WTC11 (cell line): ENCODE data around the gene RIPK1. TPM values are rescaled to one million over a fixed set of nuclear protein-coding genes. Genes with fewer than 3 reads are reported as not detected.
A peak's percentile ranks its signal among the peaks of the same experiment; 100 is the strongest.

ENCODE experiments used
- ATAC-seq: fragments of 200-7000 bp; cut with Tn5 transposase; 2 replicates; pipeline ENCODE4 v1.10.0; 2021; ENCODE audit warnings: mild to moderate bottlenecking, moderate library complexity
- CTCF ChIA-PET: fragments of 300-600 bp; sonication (Branson Sonifier 250); formaldehyde crosslinking; loops from one replicate; lab custom pipeline; 2021; ENCODE audit warnings: antibody characterized with exemption; lab: Charles Lee
- POLR2A ChIA-PET: fragments of 350-600 bp; sonication (Branson Sonifier 250); formaldehyde crosslinking; loops from one replicate; lab custom pipeline; 2021; ENCODE audit warnings: antibody characterized with exemption; lab: Charles Lee
- DNase-seq: peaks from one replicate; pipeline ENCODE4 v3.0.0; 2021; ENCODE audit warnings: low spot score
- H3K27ac Mint-ChIP-seq: 2 replicates; pipeline ENCODE4 v1.8.0; 2021; ENCODE audit warnings: mixed read lengths
- H3K27me3 Mint-ChIP-seq: 2 replicates; pipeline ENCODE4 v1.8.0; 2021; ENCODE audit warnings: low read depth, mild to moderate bottlenecking, moderate library complexity, mixed read lengths
- H3K36me3 Mint-ChIP-seq: 2 replicates; pipeline ENCODE4 v1.8.0; 2021; ENCODE audit warnings: mixed read lengths
- H3K4me1 Mint-ChIP-seq: 2 replicates; pipeline ENCODE4 v1.8.0; 2022; ENCODE audit warnings: mixed read lengths
- H3K4me3 Mint-ChIP-seq: 2 replicates; pipeline ENCODE4 v1.8.0; 2021; ENCODE audit warnings: mild to moderate bottlenecking, moderate library complexity, mixed read lengths
- H3K9me3 Mint-ChIP-seq: 2 replicates; pipeline ENCODE4 v1.8.0; 2021; ENCODE audit warnings: mixed read lengths
- ATF1 ChIP-seq: sonication (generic); formaldehyde crosslinking; IDR thresholded peaks from 2 replicates; pipeline ENCODE4 v1.8.1; 2023; ENCODE audit warnings: mild to moderate bottlenecking, moderate library complexity, missing genetic modification reagents
- CBFB ChIP-seq: sonication (generic); formaldehyde crosslinking; IDR thresholded peaks from 2 replicates; pipeline ENCODE4 v1.8.1; 2022; ENCODE audit warnings: mild to moderate bottlenecking, low read depth, missing genetic modification reagents
- CDX4 ChIP-seq: fragments of 250-450 bp; sonication (Bioruptor Pico); IDR thresholded peaks from 2 replicates; pipeline ENCODE4 v1.9.0; 2021; ENCODE audit warnings: moderate library complexity, mild to moderate bottlenecking, inconsistent platforms, borderline replicate concordance
- CREB1 ChIP-seq: sonication (generic); formaldehyde crosslinking; IDR thresholded peaks from 2 replicates; pipeline ENCODE4 v1.8.0; 2023; ENCODE audit warnings: mild to moderate bottlenecking, missing genetic modification reagents
- CREM ChIP-seq: sonication (generic); formaldehyde crosslinking; IDR thresholded peaks from 2 replicates; pipeline ENCODE4 v1.8.1; 2022; ENCODE audit warnings: mild to moderate bottlenecking, missing genetic modification reagents, moderate library complexity
- ELF4 ChIP-seq: sonication (generic); formaldehyde crosslinking; IDR thresholded peaks from 2 replicates; pipeline ENCODE4 v1.8.1; 2022; ENCODE audit warnings: low read depth, mild to moderate bottlenecking, moderate library complexity, missing genetic modification reagents
- EMX1 ChIP-seq: fragments of 250-450 bp; sonication (Bioruptor Pico); IDR thresholded peaks from 2 replicates; pipeline ENCODE4 v1.8.0; 2021; ENCODE audit warnings: mild to moderate bottlenecking
- GRHL2 ChIP-seq: fragments of 250-450 bp; sonication (Bioruptor Pico); IDR thresholded peaks from 2 replicates; pipeline ENCODE4 v1.8.0; 2022; ENCODE audit warnings: mild to moderate bottlenecking, moderate library complexity; ENCODE audit not compliant: insufficient replicate concordance, severe bottlenecking
- NR1H2 ChIP-seq: sonication (generic); formaldehyde crosslinking; IDR thresholded peaks from 2 replicates; pipeline ENCODE4 v1.9.0; 2021; ENCODE audit warnings: mild to moderate bottlenecking, moderate library complexity, missing genetic modification reagents
- PREB ChIP-seq: sonication (generic); formaldehyde crosslinking; IDR thresholded peaks from 2 replicates; pipeline ENCODE4 v1.8.1; 2022; ENCODE audit warnings: mild to moderate bottlenecking, missing genetic modification reagents, moderate library complexity, borderline replicate concordance
- SP1 ChIP-seq: sonication (generic); formaldehyde crosslinking; conservative IDR thresholded peaks from 2 replicates; pipeline ENCODE4 v1.8.1; 2022; ENCODE audit warnings: missing genetic modification reagents
- STAT6 ChIP-seq: sonication (generic); formaldehyde crosslinking; conservative IDR thresholded peaks from 2 replicates; pipeline ENCODE4 v1.8.1; 2023; ENCODE audit warnings: mild to moderate bottlenecking, low read depth, missing genetic modification reagents, moderate library complexity
- TEAD1 ChIP-seq: sonication (generic); formaldehyde crosslinking; IDR thresholded peaks from 2 replicates; pipeline ENCODE4 v1.8.0; 2022; ENCODE audit warnings: mild to moderate bottlenecking, missing genetic modification reagents
- TEAD4 ChIP-seq: sonication (generic); formaldehyde crosslinking; IDR thresholded peaks from 2 replicates; pipeline ENCODE4 v1.8.0; 2022; ENCODE audit warnings: mild to moderate bottlenecking, missing genetic modification reagents
- ZNF138 ChIP-seq: sonication (generic); formaldehyde crosslinking; conservative IDR thresholded peaks from 2 replicates; pipeline ENCODE4 v1.8.1; 2022; ENCODE audit warnings: mild to moderate bottlenecking, moderate library complexity, missing genetic modification reagents
- ZNF317 ChIP-seq: sonication (generic); formaldehyde crosslinking; IDR thresholded peaks from 2 replicates; pipeline ENCODE4 v1.8.1; 2023; ENCODE audit warnings: low read depth, mild to moderate bottlenecking, moderate library complexity, missing genetic modification reagents, borderline replicate concordance
- ZNF416 ChIP-seq: fragments of 250-450 bp; sonication (Bioruptor Pico); IDR thresholded peaks from 2 replicates; pipeline ENCODE4 v1.9.0; 2021; ENCODE audit warnings: mild to moderate bottlenecking, inconsistent platforms
- ZNF512 ChIP-seq: sonication (generic); formaldehyde crosslinking; IDR thresholded peaks from 2 replicates; pipeline ENCODE4 v1.8.1; 2022; ENCODE audit warnings: missing genetic modification reagents, borderline replicate concordance
- total RNA-seq: library from RNA; stranded (reverse); gene quantifications from 3 replicates; pipeline ENCODE4 v1.2.3, GENCODE V29; 2021
- TF ChIP-seq, protein P1 (sequence below): sonication (generic); formaldehyde crosslinking; IDR thresholded peaks from 2 replicates; pipeline ENCODE4 v1.8.0; 2022; ENCODE audit warnings: mild to moderate bottlenecking, missing genetic modification reagents
- TF ChIP-seq, protein P2 (sequence below): sonication (generic); formaldehyde crosslinking; IDR thresholded peaks from 2 replicates; pipeline ENCODE4 v1.8.0; 2023; ENCODE audit warnings: mild to moderate bottlenecking, missing genetic modification reagents
- TF ChIP-seq, protein P3 (sequence below): sonication (generic); formaldehyde crosslinking; IDR thresholded peaks from 2 replicates; pipeline ENCODE4 v1.8.0; 2022; ENCODE audit warnings: mild to moderate bottlenecking, missing genetic modification reagents
- TF ChIP-seq, protein P4 (sequence below): sonication (generic); formaldehyde crosslinking; IDR thresholded peaks from 2 replicates; pipeline ENCODE4 v1.8.1; 2023; ENCODE audit warnings: mild to moderate bottlenecking, missing genetic modification reagents

The RIPK1 gene
- total RNA-seq, 1 experiment from 2014 or later = 8.7 TPM

- no peak for TF ChIP-seq ZNF512 (CRISPR knock-in tag)
- TF ChIP-seq, protein P1, sequence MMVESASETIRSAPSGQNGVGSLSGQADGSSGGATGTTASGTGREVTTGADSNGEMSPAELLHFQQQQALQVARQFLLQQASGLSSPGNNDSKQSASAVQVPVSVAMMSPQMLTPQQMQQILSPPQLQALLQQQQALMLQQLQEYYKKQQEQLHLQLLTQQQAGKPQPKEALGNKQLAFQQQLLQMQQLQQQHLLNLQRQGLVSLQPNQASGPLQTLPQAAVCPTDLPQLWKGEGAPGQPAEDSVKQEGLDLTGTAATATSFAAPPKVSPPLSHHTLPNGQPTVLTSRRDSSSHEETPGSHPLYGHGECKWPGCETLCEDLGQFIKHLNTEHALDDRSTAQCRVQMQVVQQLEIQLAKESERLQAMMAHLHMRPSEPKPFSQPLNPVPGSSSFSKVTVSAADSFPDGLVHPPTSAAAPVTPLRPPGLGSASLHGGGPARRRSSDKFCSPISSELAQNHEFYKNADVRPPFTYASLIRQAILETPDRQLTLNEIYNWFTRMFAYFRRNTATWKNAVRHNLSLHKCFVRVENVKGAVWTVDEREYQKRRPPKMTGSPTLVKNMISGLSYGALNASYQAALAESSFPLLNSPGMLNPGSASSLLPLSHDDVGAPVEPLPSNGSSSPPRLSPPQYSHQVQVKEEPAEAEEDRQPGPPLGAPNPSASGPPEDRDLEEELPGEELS (CRISPR knock-in tag) = no peak
- no peak for TF ChIP-seq NR1H2 (CRISPR knock-in tag)
- TF ChIP-seq, protein P2, sequence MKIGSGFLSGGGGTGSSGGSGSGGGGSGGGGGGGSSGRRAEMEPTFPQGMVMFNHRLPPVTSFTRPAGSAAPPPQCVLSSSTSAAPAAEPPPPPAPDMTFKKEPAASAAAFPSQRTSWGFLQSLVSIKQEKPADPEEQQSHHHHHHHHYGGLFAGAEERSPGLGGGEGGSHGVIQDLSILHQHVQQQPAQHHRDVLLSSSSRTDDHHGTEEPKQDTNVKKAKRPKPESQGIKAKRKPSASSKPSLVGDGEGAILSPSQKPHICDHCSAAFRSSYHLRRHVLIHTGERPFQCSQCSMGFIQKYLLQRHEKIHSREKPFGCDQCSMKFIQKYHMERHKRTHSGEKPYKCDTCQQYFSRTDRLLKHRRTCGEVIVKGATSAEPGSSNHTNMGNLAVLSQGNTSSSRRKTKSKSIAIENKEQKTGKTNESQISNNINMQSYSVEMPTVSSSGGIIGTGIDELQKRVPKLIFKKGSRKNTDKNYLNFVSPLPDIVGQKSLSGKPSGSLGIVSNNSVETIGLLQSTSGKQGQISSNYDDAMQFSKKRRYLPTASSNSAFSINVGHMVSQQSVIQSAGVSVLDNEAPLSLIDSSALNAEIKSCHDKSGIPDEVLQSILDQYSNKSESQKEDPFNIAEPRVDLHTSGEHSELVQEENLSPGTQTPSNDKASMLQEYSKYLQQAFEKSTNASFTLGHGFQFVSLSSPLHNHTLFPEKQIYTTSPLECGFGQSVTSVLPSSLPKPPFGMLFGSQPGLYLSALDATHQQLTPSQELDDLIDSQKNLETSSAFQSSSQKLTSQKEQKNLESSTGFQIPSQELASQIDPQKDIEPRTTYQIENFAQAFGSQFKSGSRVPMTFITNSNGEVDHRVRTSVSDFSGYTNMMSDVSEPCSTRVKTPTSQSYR (CRISPR knock-in tag) = no peak
- no peak for TF ChIP-seq CBFB (CRISPR knock-in tag)
- no peak for TF ChIP-seq ATF1
- TF ChIP-seq TEAD1 (CRISPR knock-in tag) = no peak
- no peak for TF ChIP-seq TEAD4 (CRISPR knock-in tag)
- no peak for TF ChIP-seq EMX1
- TF ChIP-seq CREB1 = no peak
- TF ChIP-seq CREM = no peak
- TF ChIP-seq CDX4 = no peak
- TF ChIP-seq ZNF138 = no peak
- TF ChIP-seq GRHL2 (CRISPR knock-in tag) = no peak
- no peak for DNase-seq
- CTCF ChIA-PET = interaction anchor here (0.6 to 1.6 kb wide), 4 partner anchors 15 to 108 kb away, joined by 3 to 6 read pairs (median 4); no protein-coding TSS in a partner anchor
- no peaks in the 10 kb centered on the region for H3K27me3 Mint-ChIP-seq
- peaks cover 61% of the 10 kb centered on the region for H3K36me3 Mint-ChIP-seq
- H3K4me1 Mint-ChIP-seq = peaks cover 20% of the 10 kb centered on the region
- no peak overlapping the region for H3K4me3 Mint-ChIP-seq
- H3K9me3 Mint-ChIP-seq = peaks cover 10% of the 10 kb centered on the region
- peak; percentile 18 for ATAC-seq
- peak overlapping the region; percentile 18 for H3K27ac Mint-ChIP-seq
- POLR2A ChIA-PET = interaction anchor here (0.8 kb wide), 1 partner anchor 14 kb away, joined by 4 read pairs; the partner anchor contains the start of gene TUBB2A
Measured at GRCh38 chr6:3143158-3143557, 74.9 kb downstream of the RIPK1 start.

DNA sequence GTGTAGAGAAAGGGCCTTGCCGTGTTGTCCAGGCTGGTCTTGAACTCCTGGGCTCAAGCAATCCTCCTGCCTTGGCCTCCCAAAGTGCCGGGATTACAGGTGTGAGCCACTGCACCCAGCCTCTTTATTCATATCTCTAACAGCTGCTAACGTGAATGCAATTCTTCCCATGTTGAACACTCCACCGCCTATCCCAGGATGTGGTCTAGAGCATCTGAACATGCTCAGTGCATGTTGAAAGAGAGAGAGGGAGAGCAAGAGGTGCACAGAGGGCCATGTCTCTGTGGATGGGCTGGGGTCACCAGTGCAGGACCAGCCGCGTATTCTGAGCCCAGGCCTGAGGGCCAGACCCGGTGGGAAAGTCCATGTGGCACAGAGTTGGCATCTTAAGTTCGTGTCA, 76.3 kb downstream of the RIPK1 start:
- Mint-ChIP-seq H3K36me3 (peaks cover 55% of the 10 kb centered on the region), H3K4me3 (no peak overlapping the region), H3K4me1 (peaks cover 20% of the 10 kb centered on the region), H3K27ac (peak overlapping the region; percentile 84; the same call in 1 of the 2 replicates), H3K9me3 (peaks cover 10% of the 10 kb centered on the region), H3K27me3 (no peaks in the 10 kb centered on the region)
- ChIA-PET CTCF (interaction anchor here (0.6 to 0.7 kb wide), 2 partner anchors 18 to 234 kb away, joined by 3 to 5 read pairs; no protein-coding TSS in a partner anchor), POLR2A (interaction anchor here (0.7 kb wide), 1 partner anchor 169 kb away, joined by 7 read pairs; no protein-coding TSS in a partner anchor)
- ATAC-seq (no peak), DNase-seq (no peak)
- TF ChIP-seq SP1 (CRISPR knock-in tag) = no peak
- TF ChIP-seq ZNF317 (CRISPR knock-in tag) = no peak
- no peak for TF ChIP-seq ZNF416 (CRISPR knock-in tag)
- no peak for TF ChIP-seq ELF4 (CRISPR knock-in tag)
- TF ChIP-seq CREM = no peak
- TF ChIP-seq PREB (CRISPR knock-in tag) = no peak
- TF ChIP-seq, protein P3, sequence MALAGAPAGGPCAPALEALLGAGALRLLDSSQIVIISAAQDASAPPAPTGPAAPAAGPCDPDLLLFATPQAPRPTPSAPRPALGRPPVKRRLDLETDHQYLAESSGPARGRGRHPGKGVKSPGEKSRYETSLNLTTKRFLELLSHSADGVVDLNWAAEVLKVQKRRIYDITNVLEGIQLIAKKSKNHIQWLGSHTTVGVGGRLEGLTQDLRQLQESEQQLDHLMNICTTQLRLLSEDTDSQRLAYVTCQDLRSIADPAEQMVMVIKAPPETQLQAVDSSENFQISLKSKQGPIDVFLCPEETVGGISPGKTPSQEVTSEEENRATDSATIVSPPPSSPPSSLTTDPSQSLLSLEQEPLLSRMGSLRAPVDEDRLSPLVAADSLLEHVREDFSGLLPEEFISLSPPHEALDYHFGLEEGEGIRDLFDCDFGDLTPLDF (CRISPR knock-in tag) = no peak
- no peak for TF ChIP-seq STAT6 (CRISPR knock-in tag)
- TF ChIP-seq, protein P4, sequence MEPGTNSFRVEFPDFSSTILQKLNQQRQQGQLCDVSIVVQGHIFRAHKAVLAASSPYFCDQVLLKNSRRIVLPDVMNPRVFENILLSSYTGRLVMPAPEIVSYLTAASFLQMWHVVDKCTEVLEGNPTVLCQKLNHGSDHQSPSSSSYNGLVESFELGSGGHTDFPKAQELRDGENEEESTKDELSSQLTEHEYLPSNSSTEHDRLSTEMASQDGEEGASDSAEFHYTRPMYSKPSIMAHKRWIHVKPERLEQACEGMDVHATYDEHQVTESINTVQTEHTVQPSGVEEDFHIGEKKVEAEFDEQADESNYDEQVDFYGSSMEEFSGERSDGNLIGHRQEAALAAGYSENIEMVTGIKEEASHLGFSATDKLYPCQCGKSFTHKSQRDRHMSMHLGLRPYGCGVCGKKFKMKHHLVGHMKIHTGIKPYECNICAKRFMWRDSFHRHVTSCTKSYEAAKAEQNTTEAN (CRISPR knock-in tag) = no peak
